Measurements from ENCODE around the gene TMTC2.

DNA sequence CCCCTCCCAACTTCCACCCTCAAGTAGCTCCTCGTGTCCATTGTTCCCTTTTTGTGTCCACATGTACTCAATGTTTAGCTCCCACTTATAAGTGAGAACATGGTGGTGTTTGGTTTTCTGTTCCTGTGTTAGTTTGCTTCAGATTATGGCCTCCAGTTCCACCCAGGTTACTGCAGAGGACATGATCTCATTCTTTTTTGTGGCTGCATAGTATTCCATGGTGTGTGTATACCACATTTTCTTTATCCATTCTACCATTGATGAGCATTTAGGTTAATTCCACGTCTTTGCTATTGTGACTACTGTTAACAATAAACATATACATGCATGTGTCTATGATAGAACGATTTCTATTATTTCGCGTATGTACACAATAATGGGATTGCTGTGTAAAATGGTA is 362.6 kb downstream of the TMTC2 start:
- TF ChIP-seq CTCF (IDR thresholded peaks at IDR 0.05), result no peak
- no peak for TF ChIP-seq POLR2A (IDR thresholded peaks at IDR 0.05)

Data from adrenal gland (tissue), 5 donors.